HG03039 (cell line): ENCODE results near the gene SMARCC2.
"Not testable (repeated sequence)": the region's sequence is repeated elsewhere in the genome, so short reads cannot be mapped to it uniquely, and the experiment has no call there.

Experiments
- ATAC-seq: cut with Tn5 transposase; IDR thresholded peaks from one replicate; pipeline ENCODE4 v1.9.1; 2021; ENCODE audit warnings: mild to moderate bottlenecking, moderate library complexity; ENCODE audit not compliant: unreplicated experiment

SMARCC2 gene

DNA sequence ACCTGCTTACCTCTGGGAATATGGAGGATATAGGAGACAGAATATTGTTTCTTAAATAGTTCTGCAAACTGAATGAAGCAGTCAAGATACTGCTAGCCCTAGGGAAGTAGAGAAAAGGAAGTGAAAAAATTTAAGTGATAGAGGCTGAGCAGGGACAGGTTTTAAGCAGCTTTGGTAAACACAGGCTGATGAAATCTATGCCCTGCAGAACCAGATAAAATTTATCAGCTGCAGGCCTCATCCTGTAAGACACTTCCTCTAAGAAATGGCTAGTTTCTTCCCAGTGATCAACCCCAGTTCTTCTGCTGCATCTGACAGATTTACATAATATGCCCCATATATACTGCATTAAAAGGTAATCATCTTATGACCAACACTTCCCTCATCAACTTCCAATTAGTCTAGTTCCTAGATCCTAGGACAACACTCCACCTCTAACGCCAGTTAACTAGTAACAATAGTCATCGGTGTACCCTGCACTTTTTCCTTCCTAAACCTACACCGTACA, 62.5 kb downstream of the SMARCC2 start:
- ATAC-seq: no peak

DNA sequence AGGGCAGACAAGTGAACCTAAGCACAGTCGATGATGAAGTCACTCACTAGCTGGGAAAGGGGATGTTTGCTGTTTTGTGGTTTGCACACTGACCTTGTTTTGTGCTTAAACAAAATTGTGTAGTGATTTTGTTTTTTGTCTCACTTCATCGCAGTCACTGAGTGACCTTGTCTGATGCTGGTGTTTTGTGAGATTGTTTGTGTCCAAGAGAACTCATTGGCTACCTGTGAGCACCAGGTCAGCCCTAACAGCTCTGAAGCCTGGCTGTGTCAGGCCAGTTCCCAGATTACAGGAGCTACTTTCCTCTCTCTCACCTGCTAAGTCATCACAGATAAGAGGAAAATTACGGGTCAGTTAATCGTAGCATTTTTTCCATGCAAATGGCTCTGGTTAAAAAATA, 65.2 kb downstream of the SMARCC2 start:
- no peak for ATAC-seq

DNA sequence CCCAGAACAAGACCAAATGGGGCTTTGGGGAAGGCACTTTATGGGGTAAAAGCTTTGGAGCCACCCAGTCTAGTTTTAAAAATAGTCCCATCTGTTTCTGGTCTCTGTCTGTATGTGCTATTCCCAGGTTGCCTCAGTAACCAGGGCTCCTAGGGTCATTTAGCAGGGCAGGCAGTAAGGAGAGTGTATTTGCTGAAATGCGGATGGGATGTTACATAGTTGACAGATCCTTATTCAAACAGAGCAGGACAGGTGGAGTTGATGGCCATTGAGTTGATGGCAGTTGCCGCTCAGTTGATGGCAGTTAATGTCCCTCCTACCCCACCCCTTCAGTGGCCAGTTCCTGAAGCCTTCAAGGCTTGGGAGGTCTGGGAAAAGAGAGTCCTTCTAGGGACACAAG, 66.6 kb downstream of the SMARCC2 start:
- no peak for ATAC-seq

DNA sequence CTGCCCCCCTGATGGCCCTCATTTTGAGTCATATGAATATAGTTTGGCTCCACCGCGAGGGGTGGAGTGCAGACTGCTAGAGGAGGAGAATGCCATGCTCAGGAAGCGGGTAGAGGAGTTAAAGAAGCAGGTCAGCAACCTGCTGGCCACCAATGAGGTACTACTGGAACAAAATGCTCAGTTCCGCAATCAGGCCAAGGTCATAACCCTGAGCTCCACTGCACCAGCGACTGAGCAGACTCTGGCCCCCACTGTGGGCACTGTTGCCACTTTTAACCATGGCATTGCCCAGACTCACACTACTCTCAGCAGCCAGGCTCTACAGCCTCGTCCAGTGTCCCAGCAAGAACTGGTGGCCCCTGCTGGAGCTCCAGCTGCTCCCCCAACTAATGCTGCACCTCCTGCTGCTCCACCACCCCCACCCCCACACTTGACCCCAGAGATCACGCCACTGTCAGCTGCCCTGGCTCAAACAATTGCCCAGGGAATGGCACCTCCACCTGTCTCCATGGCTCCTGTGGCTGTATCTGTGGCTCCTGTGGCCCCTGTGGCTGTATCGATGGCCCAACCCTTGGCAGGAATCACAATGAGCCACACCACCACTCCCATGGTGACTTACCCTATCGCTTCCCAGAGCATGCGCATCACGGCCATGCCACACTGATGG, 67.9 kb downstream of the SMARCC2 start:
- ATAC-seq: no peak

DNA sequence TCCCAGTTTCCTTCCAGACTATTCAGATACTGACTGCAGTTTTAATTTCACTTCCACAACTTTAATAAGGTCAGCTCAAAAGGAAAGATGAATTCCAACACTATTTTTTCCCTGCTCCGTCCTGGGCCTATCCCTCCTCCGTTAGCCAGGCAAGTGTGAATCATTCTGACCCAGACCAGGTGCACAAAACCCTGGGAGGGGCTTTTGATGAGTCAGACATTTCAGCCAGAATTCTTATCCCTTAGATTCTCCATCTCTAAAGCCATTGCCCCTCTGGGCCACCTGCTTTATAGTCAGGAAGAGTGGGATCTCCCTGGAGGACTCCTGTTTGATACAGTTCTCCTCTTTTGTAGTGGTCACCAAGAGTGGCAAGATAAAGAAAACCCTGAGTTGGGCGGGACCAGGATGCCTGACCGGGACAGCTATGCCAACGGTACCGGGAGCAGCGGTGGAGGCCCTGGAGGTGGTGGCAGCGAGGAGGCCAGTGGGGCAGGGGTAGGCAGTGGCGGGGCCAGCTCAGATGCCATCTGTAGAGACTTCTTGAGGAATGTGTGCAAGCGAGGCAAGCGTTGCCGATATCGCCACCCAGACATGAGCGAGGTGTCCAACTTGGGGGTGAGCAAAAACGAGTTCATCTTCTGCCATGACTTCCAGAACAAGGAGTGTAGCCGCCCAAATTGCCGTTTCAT, 69.0 kb downstream of the SMARCC2 start:
- no peak for ATAC-seq

DNA sequence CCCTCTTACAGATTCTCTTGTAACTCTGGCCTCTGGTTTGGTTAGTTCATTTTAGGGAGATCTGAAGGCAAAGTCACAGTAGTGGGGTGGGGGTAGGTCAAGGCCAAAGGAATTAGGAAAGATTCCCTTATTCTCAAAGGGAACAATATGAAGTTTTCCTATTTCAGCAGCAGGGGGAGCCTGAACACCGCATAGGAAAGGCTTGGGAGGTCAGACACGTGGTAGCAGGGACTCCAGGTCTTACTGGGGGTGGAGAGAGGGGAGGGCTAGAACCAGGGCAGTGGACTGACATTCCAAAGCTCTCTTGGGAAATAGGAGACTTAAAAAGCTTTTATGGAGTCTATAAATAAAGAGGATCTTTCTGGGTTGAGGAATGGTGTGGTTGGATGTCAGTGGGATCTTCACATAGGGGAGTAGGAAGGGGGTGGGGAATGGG, 69.9 kb downstream of the SMARCC2 start:
- no peak for ATAC-seq

DNA sequence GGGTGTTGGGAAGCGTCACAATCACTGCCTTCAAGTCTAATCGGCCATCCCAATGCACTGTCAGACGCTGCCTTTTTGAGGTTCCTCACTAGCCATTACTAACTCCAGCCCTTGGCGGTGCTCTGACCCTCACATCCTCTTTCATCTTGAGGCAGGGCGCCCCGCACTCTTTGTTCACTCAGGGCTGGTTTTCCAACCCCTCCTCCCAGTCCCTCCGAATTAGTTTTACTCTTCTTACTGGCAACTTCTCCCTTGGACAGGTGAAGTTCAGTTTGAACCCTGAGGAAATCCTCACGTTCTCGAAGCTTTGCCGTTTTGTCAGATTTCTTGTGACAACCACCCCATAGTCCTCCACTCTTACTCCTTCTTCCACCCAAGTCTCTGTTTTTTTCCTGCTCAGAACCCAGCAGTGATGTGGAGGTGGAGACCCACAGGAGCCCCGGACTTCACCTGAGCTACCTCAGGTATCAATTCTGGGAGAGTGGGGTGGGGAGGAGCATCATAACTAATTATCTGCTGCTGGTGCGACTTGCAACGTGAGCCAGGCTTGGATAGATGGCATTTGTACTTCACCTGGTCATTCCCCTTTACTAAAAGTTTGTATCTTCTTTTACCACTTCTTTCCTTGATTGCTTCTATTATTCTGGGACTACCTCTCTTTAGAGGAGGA, 70.5 kb downstream of the SMARCC2 start:
- ATAC-seq: peak; percentile 1

DNA sequence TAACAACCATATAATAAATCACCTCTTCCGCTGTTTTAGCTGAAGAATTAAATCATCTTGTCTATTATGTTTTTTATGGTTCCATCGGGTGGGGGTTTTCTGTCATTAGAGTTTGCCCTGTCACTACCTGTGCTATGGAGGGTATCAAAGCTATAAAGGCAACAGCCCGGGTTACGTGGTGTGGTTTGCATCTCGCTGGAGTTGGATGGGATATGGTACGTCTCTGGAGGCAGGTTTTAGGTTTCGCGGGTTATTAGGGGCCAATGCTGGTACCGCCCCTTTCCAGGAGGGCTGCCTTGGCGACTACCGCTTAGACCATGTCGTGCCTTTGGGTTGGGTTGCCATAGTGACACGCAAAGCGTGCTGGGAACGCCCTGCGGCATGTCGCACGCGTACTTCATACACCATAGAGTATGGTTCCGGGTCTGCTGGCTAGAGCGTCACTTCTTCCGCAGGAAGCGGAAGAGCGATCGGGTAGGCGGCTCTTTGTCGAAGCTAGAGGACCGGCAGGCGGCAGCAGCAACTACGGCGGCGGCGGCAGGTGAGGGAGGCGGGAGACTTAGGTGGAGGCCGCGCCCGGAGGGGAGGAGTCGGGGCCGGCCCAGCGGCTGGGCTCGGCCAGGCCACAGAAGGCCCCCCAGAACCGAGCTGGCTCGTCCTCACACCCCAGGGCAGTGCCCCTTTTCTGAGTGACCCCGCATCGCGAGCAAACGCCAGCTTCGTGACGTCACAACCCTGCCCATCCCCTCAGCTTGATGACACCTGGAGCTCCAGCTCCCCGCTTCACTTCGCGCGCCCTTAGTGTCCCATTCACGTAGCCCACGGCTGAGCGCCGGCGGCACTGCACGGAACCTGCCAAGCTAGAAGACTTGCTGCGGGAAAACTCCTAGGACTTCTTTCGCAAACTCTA, 71.2 kb downstream of the SMARCC2 start, which contains the start of gene ZC3H10:
Gene ZC3H10, plus strand, starts transcription at position 489 of the 910 bp plus-strand sequence. CDS start 2,297 bp downstream, outside the sequence.
- peak; percentile 71 for ATAC-seq

DNA sequence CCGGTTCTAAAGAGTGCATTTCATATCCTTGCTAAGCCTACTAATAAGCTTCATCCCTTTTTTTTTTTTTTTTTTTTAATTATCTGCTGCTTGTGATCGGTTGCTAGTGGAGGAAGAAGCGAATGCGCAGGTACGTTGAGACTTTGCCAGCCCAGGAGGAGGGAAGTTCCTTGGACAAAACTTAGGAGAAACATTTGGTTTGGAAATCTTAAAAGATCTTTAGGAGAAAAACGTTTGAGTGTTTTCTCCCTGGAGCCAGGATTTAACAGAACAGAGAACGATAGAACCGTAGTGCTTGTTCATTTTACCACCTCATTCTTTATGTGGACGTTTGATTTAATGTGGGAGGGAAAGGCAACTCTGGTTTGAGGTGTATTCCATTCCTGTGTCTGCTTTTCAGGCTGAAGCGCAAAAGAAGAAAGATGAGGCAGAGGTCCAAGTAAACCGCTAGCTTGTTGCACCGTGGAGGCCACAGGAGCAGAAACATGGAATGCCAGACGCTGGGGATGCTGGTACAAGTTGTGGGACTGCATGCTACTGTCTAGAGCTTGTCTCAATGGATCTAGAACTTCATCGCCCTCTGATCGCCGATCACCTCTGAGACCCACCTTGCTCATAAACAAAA, 72.1 kb downstream of the SMARCC2 start:
- not testable (repeated sequence) for ATAC-seq

DNA sequence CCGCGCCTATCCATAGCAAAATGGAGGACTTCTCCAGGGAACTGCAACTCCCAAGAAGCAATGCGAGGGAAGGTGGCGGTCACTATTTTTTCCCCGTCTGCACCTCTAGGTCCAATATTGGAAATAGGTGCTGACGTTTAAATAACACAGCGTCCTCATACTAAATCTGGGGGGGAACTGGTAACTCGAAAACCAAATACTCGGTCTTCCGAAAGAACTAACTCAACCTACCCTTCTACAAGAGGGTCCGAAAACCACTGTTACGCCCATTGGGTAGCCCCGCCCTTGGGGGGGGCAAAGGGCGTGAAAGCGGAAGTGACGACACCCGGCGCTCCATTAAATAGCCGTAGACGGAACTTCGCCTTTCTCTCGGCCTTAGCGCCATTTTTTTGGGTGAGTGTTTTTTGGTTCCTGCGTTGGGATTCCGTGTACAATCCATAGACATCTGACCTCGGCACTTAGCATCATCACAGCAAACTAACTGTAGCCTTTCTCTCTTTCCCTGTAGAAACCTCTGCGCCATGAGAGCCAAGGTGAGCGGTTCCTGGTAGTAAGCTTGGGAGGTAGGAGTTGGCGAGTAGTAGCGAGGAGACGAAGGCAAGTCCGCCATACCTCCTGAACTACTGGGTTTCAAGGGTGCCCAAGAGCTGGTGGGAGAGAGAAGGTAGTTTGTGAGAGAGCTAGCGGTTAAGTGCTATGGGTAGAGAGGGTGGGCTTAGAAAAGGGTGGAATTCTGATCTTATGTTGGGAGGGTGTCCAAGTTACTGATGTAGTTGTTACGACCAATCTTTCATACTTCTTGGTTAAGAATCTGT, 72.8 kb downstream of the SMARCC2 start, which contains the start of gene RPL41:
Gene RPL41, plus strand, starts transcription at position 367 of the 815 bp plus-strand sequence.
- peak; percentile 39 for ATAC-seq

DNA sequence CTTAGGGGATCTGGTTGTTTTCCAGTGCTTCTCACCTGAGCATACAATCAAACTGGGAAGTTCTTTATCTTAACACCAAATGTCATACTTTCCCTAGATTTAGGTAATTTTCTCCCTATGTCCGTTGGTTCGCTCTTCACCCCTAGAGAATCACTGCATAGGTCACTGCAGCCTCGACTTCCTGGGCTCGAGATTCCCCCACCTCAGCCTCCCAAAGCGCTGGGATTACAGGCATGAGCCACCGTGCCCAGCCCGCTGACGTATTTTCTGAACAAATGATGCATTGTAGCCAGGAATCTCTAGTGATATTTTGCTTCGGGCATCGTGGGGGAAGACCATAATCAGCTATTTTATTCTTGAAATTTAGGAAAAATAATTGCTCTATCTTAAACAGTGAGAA, 74.0 kb downstream of the SMARCC2 start:
- ATAC-seq: no peak

DNA sequence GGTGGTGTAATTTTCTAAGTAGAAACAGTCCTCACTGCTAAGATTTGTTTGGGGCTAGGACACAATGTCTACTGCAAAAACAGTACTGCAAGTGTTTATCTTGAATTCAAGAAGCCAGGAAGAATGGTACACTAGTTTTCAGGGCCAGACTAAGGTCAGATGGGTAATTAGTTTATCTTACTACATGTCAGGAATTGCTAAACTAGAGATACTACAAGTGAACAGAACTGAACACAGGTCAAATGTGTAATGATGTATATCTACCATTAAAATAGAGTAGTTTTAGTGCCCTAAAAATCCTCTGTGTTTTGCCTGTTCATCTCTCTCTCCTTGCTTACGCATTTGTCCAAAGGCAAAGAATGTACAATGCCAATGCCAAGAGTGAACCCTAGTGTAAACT, 75.2 kb downstream of the SMARCC2 start:
- ATAC-seq: no peak
